K562 (cell line): Measurements from ENCODE around the gene CCL22. TPM values are rescaled to one million over a fixed set of nuclear protein-coding genes. Genes with fewer than 3 reads are reported as not detected.
A peak's percentile ranks its signal among the peaks of the same experiment; 100 is the strongest.

Source experiments
- ATAC-seq: fragments of 200-7000 bp; cut with Tn5 transposase; 3 replicates; pipeline ENCODE4 v1.9.1; 2020; ENCODE audit warnings: moderate library complexity
- BruUV-seq: library from RNA; stranded (reverse); fragments of 400-500 nt; replicated peaks from 2 replicates; lab custom pipeline; 2021; lab: Mats Ljungman, UMichigan
- CTCF ChIA-PET: fragments of 300-600 bp; formaldehyde crosslinking; extraction: SDS; loops from one replicate; lab custom pipeline; 2021; ENCODE audit warnings: low intra/inter-chr PET ratio; lab: Yijun Ruan, JAX
- POLR2A ChIA-PET: fragments of 300-600, 350-650 bp; sonication (Branson Sonifier 250); formaldehyde crosslinking; extraction: SDS; loops from one replicate; lab custom pipeline; 2021; ENCODE audit warnings: antibody characterized with exemption, inconsistent platforms; lab: Yijun Ruan, JAX
- DNase-seq, 4 experiments: peaks; one replicate each; pipeline versions ENCODE4 v3.0.0 to v3.0.0-alpha.2; 2011 to 2018; ENCODE audit warnings: low spot score in 3 of 4, mixed read lengths in 3 of 4; ENCODE audit errors: extremely low read depth in 1 of 4
- FAIRE-seq: peaks from 2 replicates; lab custom pipeline; 2011; peaks lifted over from hg19 to GRCh38; lab: Jason Lieb, UNC
- H2AFZ ChIP-seq: 2 replicates; pipeline ENCODE4 v1.6.0; 2011; ENCODE audit warnings: low read depth, low read length, control low read depth, inconsistent platforms
- H3K27ac ChIP-seq: fragments of 200-600 bp; 3 replicates; pipeline ENCODE4 v1.8.0; 2011; ENCODE audit warnings: low read depth, mild to moderate bottlenecking, control low read depth, inconsistent platforms, low read length, moderate library complexity, mixed read lengths; ENCODE audit errors: extremely low read depth
- H3K27me3 ChIP-seq, 2 experiments: fragments of 300-600 bp in 1 of 2; 2 replicates in 1 of 2; 3 replicates in 1 of 2; pipeline versions ENCODE4 v1.6.0 to v1.8.0; 2011; ENCODE audit warnings: inconsistent platforms in 2 of 2, low read length in 2 of 2, mild to moderate bottlenecking in 1 of 2, mixed read lengths in 1 of 2, moderate library complexity in 1 of 2; ENCODE audit not compliant: control insufficient read depth in 2 of 2, insufficient read depth in 2 of 2
- H3K36me3 ChIP-seq: fragments of 300-600 bp; 3 replicates; pipeline ENCODE4 v1.8.0; 2011; ENCODE audit warnings: mild to moderate bottlenecking, low read length, inconsistent platforms; ENCODE audit not compliant: control insufficient read depth, insufficient read depth
- H3K4me1 ChIP-seq, 2 experiments: fragments of 200-600 bp in 1 of 2; replicated peaks in 1 of 2; 2 replicates in 1 of 2; 3 replicates in 1 of 2; pipeline versions ENCODE4 v1.5.1 to v1.8.0; 2011; ENCODE audit warnings: inconsistent platforms in 2 of 2, low read length in 2 of 2, mild to moderate bottlenecking in 1 of 2, mixed read lengths in 1 of 2, moderate library complexity in 1 of 2; ENCODE audit not compliant: control insufficient read depth in 2 of 2, insufficient read depth in 2 of 2
- H3K4me2 ChIP-seq: 2 replicates; pipeline ENCODE4 v1.6.1; 2011; ENCODE audit warnings: low read length, control low read depth, inconsistent platforms, mixed read lengths; ENCODE audit not compliant: insufficient read depth
- H3K4me3 ChIP-seq: fragments of 200-600 bp; sonication (generic), shearing (Covaris generic); 2 replicates; pipeline ENCODE4 v1.5.1; 2016; ENCODE audit warnings: control low read depth, inconsistent platforms
- H3K79me2 ChIP-seq: fragments of 200-600 bp; 3 replicates; pipeline ENCODE4 v1.8.0; 2011; ENCODE audit warnings: low read length, inconsistent platforms; ENCODE audit not compliant: control insufficient read depth, insufficient read depth
- H3K9ac ChIP-seq, 2 experiments: 2 replicates each; pipeline versions ENCODE4 v1.6.0 to v1.6.1; 2011; ENCODE audit warnings: low read depth in 2 of 2, low read length in 2 of 2, control low read depth in 1 of 2, inconsistent platforms in 1 of 2, mild to moderate bottlenecking in 1 of 2, mixed read lengths in 1 of 2; ENCODE audit not compliant: insufficient read depth in 1 of 2
- H3K9me1 ChIP-seq: one replicate; pipeline ENCODE4 v1.6.0; 2011; ENCODE audit warnings: inconsistent platforms, mild to moderate bottlenecking, low read length, moderate library complexity; ENCODE audit not compliant: control insufficient read depth, insufficient read depth
- H3K9me3 ChIP-seq: replicated peaks from 2 replicates; pipeline ENCODE4 v1.5.1; 2011; ENCODE audit warnings: low read depth, low read length, inconsistent platforms; ENCODE audit not compliant: control insufficient read depth, insufficient read depth
- H4K20me1 ChIP-seq: replicated peaks from 2 replicates; pipeline ENCODE4 v1.6.1; 2011; ENCODE audit warnings: low read length, inconsistent platforms, mixed read lengths; ENCODE audit not compliant: control insufficient read depth, insufficient read depth
- DPF2 ChIP-seq: fragments of 450-650 bp; IDR thresholded peaks from 2 replicates; pipeline ENCODE4 v1.6.1; 2016
- NUFIP1 ChIP-seq: fragments of 450-650 bp; IDR thresholded peaks from 2 replicates; pipeline ENCODE4 v1.6.1; 2018; ENCODE audit not compliant: partially characterized antibody
- SPI1 ChIP-seq: IDR thresholded peaks from 2 replicates; pipeline ENCODE4 v1.6.1; 2011; ENCODE audit warnings: low read depth, low read length, control low read depth, borderline replicate concordance
- ZNF384 ChIP-seq: IDR thresholded peaks from 2 replicates; pipeline ENCODE4 v1.6.1; 2012; ENCODE audit warnings: low read depth, low read length, improper control_type of control experiment
- WGBS: fragments of 100-300 bp; shearing (Covaris generic); methylation state at CpG from one replicate; pipeline ENCODE4 v1.1.6; 2016; ENCODE audit warnings: low coverage, mixed read lengths; ENCODE audit not compliant: insufficient coverage; ENCODE audit errors: missing lambda C conversion rate; 5-methylcytosine and 5-hydroxymethylcytosine counted together
- in situ Hi-C: fragments of 300-500 bp; cut with MboI; formaldehyde crosslinking; loops from 4 replicates; pipeline ENCODE4 v1.15.0; 2018; ENCODE audit warnings: inconsistent platforms, mixed read lengths
- intact Hi-C: fragments of 100-400 bp; cut with micrococcal nuclease; formaldehyde crosslinking; loops from 2 replicates; pipeline ENCODE4 v1.14.2; 2022
- polyA plus RNA-seq, 8 experiments: library from polyadenylated mRNA; depleted of rRNA in 4 of 8; stranded (reverse) in 5 of 8; unstranded in 3 of 8; fragments of >200 nt; fragmentation: Nextera tagmentation in 2 of 8; fragmentation: Illumina TruSeq in 1 of 8; extraction: Ambion mirVana in 2 of 8; extraction: Trizol in 1 of 8; gene quantifications; 2 replicates each; pipeline versions ENCODE4 v1.2.1 to v1.2.3, GENCODE V29; 2011 to 2014; ENCODE audit warnings: inconsistent platforms in 1 of 8, missing spikeins in 1 of 8
- total RNA-seq, 7 experiments: library from RNA; depleted of rRNA in 6 of 7; stranded (reverse); fragments of >200 nt in 6 of 7; fragmentation: Illumina TruSeq in 2 of 7; extraction: Trizol in 2 of 7; gene quantifications; 2 replicates each; pipeline versions ENCODE4 v1.2.1 to v1.2.3, GENCODE V29; 2011 to 2021; ENCODE audit warnings: low replicate concordance in 1 of 7
- TF ChIP-seq, protein P1 (sequence below): fragments of 450-650 bp; formaldehyde crosslinking; IDR thresholded peaks from 2 replicates; pipeline ENCODE4 v1.4.0; 2022; ENCODE audit warnings: missing genetic modification characterization
- TF ChIP-seq, protein P2 (sequence below): IDR thresholded peaks from 2 replicates; pipeline ENCODE4 v1.6.1; 2016; ENCODE audit warnings: missing genetic modification characterization, missing compliant biosample characterization
- TF ChIP-seq, protein P3 (sequence below): fragments of 450-650 bp; formaldehyde crosslinking; IDR thresholded peaks from 2 replicates; pipeline ENCODE4 v1.4.0; 2022; ENCODE audit warnings: missing genetic modification characterization

Gene CCL22
- total and polyA plus RNA-seq, 9 of the 15 experiments (the other 6 are each of a cell fraction or from before 2014, with no cell fraction given): 0.04 to 0.29 (median 0.06) TPM; not detected in 5

DNA sequence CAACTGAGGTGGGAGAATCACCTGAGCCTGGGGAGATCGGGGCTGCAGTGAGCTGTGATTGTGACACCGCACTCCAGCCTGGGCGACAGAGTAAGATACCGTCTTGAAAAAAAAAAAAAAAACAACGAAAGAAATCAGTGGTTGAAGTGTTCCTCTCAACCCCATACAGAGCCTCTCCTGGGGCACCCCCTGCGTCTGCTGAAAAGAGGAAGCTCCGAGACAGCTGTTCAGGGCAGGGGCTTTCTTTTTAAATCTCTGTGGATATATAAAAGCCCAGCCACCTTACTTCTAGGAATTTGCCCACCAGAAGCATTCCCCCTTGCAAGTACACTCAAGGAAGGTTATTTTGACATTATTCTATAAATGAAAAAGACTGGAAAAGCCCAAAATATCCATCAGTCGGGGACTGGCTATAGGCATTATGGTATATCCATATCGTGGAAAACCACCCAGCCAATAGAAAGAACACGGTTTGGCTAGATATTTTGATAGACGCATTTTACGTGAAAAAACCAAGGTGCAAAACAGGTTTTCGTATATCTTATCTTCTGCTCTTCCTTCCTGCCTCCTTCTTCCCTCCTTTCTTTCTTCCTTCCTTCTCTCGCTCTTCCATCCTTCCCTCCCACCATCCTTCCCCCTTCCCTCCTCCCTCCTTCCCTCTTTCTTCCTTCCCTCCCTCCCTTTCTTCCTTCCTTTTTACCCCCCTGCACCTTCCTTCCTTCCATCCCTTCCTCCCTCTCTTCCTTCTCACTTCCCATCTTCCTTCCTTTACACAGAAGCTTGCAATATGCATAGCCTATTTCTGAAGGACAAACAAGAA, 9.2 kb upstream of the CCL22 start:
- intact Hi-C loops: no loop called here
- no peaks in the 10 kb centered on the region for H3K9me3 ChIP-seq
- ATAC-seq (no peak), DNase-seq (no peak), FAIRE-seq (no peak)
- no peak overlapping the region for H3K4me2 ChIP-seq
- H3K36me3 ChIP-seq: no peaks in the 10 kb centered on the region
- peaks cover 9% of the 10 kb centered on the region in 2 experiments; a peak in 4 of 5 replicates for H3K27me3 ChIP-seq
- H3K79me2 ChIP-seq: no peaks in the 10 kb centered on the region
- H2AFZ ChIP-seq: no peak overlapping the region
- no TSS peak for BruUV-seq
- H3K9ac ChIP-seq: no peak overlapping the region
- no peak overlapping the region for H3K4me3 ChIP-seq
- no peak overlapping the region for H3K27ac ChIP-seq
- H3K9me1 ChIP-seq: no peaks in the 10 kb centered on the region
- in situ Hi-C loops: no loop called here
- CTCF ChIA-PET: interaction anchor here (0.5 to 0.6 kb wide), 2 partner anchors 30 to 50 kb away, joined by 4 read pairs; no protein-coding TSS in a partner anchor
- H4K20me1 ChIP-seq: no peaks in the 10 kb centered on the region
- TF ChIP-seq, protein P1, sequence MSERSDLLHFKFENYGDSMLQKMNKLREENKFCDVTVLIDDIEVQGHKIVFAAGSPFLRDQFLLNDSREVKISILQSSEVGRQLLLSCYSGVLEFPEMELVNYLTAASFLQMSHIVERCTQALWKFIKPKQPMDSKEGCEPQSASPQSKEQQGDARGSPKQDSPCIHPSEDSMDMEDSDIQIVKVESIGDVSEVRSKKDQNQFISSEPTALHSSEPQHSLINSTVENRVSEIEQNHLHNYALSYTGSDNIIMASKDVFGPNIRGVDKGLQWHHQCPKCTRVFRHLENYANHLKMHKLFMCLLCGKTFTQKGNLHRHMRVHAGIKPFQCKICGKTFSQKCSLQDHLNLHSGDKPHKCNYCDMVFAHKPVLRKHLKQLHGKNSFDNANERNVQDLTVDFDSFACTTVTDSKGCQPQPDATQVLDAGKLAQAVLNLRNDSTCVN (CRISPR knock-in tag): 0 out of 2 replicates have a peak, but pooled peaks have one; percentile 29
- TF ChIP-seq, protein P2, sequence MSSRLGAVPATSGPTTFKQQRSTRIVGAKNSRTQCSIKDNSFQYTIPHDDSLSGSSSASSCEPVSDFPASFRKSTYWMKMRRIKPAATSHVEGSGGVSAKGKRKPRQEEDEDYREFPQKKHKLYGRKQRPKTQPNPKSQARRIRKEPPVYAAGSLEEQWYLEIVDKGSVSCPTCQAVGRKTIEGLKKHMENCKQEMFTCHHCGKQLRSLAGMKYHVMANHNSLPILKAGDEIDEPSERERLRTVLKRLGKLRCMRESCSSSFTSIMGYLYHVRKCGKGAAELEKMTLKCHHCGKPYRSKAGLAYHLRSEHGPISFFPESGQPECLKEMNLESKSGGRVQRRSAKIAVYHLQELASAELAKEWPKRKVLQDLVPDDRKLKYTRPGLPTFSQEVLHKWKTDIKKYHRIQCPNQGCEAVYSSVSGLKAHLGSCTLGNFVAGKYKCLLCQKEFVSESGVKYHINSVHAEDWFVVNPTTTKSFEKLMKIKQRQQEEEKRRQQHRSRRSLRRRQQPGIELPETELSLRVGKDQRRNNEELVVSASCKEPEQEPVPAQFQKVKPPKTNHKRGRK (tag): peak; percentile 69
- TF ChIP-seq DPF2 (no peak), SPI1 (0 out of 2 replicates have a peak, but pooled peaks have one; percentile 20), ZNF384 (0 out of 2 replicates have a peak, but pooled peaks have one; percentile 29), NUFIP1 (no peak)
- TF ChIP-seq, protein P3, sequence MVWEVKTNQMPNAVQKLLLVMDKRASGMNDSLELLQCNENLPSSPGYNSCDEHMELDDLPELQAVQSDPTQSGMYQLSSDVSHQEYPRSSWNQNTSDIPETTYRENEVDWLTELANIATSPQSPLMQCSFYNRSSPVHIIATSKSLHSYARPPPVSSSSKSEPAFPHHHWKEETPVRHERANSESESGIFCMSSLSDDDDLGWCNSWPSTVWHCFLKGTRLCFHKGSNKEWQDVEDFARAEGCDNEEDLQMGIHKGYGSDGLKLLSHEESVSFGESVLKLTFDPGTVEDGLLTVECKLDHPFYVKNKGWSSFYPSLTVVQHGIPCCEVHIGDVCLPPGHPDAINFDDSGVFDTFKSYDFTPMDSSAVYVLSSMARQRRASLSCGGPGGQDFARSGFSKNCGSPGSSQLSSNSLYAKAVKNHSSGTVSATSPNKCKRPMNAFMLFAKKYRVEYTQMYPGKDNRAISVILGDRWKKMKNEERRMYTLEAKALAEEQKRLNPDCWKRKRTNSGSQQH: 0 out of 2 replicates have a peak, but pooled peaks have one; percentile 27
- no peaks in the 10 kb centered on the region for H3K4me1 ChIP-seq
- WGBS: 2% methylated on average over 13 of the region's 14 CpGs
- POLR2A ChIA-PET: no interaction called here
